BLaER1 treated with 17β-estradiol and CSF1 and Interleukin-3, amounts not matched to agents 10 nM and 100 nM (cell line): ENCODE measurements around the gene AKIP1.

Experiments
- H3K27ac ChIP-seq, 11 experiments: shearing (Covaris generic); formaldehyde crosslinking; 2 replicates each; pipeline ENCODE4 v1.8.1; 2022
- H3K27me3 ChIP-seq, 11 experiments: shearing (Covaris generic); formaldehyde crosslinking; 2 replicates each; pipeline ENCODE4 v1.8.1; 2022
- H3K36me3 ChIP-seq, 11 experiments: shearing (Covaris generic); formaldehyde crosslinking; 2 replicates each; pipeline ENCODE4 v1.8.1; 2022
- H3K4me1 ChIP-seq, 10 experiments: shearing (Covaris generic); formaldehyde crosslinking; 2 replicates each; pipeline ENCODE4 v1.8.1; 2022
- H3K4me2 ChIP-seq, 11 experiments: shearing (Covaris generic); formaldehyde crosslinking; 2 replicates each; pipeline ENCODE4 v1.8.1; 2022
- H3K4me3 ChIP-seq, 10 experiments: shearing (Covaris generic); formaldehyde crosslinking; 2 replicates each; pipeline ENCODE4 v1.8.1; 2022
- H3K9ac ChIP-seq, 11 experiments: shearing (Covaris generic); formaldehyde crosslinking; 2 replicates each; pipeline ENCODE4 v1.8.1; 2022
- H3K9me3 ChIP-seq, 11 experiments: shearing (Covaris generic); formaldehyde crosslinking; replicated peaks in 1 of 11; 2 replicates each; pipeline ENCODE4 v1.8.1; 2022
- H4K20me1 ChIP-seq, 11 experiments: shearing (Covaris generic); formaldehyde crosslinking; 2 replicates each; pipeline ENCODE4 v1.8.1; 2022
- Cebpa-rat ChIP-seq, 11 experiments: shearing (Covaris generic); IDR thresholded peaks; 2 replicates each; pipeline ENCODE4 v1.8.1; 2022

The AKIP1 gene

GRCh38 chr11:8937659-8938058 is 26.7 kb downstream of the AKIP1 start:
- Histone ChIP-seq H3K36me3 (no peaks in the 10 kb centered on the region), H3K9me3 (no peaks in the 10 kb centered on the region), H3K4me1 (no peaks in the 10 kb centered on the region), H3K9ac (no peak overlapping the region), H3K27ac (no peak overlapping the region), H3K4me2 (no peak overlapping the region), H3K27me3 (no peaks in the 10 kb centered on the region), H3K4me3 (no peak overlapping the region), H4K20me1 (no peaks in the 10 kb centered on the region)
- no peak for TF ChIP-seq Cebpa-rat (IDR thresholded peaks at IDR 0.05)

DNA sequence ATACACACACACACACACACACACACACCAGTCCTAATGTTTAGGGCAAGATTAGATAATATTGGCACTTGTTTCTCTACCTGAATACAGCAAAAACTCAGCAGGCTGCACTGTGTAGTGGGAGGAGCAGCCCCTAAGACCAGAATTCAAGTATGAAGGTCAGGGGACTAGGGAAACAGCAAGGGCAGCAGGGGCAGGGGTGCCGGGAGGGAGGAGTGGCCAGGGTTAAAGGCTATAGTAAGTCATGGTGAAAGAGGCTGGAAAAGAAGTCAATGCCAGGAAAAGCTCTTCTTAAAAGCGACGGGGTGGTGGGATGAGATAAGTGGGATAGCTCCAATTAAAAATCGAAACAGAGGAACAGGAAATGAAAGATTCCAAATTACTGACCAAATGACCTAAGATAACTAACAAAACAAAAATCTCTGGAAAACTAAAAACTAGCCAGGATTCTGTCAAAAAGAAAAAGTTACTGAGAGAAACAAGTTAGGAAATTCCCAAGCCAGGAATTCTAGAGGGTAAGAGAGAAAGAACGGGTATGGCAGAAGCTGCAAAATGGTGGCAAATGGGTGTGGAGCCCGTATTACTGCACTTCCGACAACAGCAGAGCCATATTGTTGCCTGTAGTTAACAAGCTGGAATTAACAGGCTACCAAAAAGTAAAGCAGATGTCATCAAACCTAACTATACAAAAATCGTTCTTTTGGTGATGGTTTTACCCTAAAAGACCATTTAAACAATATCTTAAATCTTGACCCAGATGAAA is 30.5 kb downstream of the AKIP1 start:
- H3K4me2 ChIP-seq = no peak overlapping the region

GRCh38 chr11:8942518-8943066 is 31.6 kb downstream of the AKIP1 start, which contains the start of gene ASCL3:
TSS of gene ASCL3 (minus strand) at chr11:8943016. CDS start at chr11:8938161, 4,855 bp downstream.
- no peaks in the 10 kb centered on the region for H4K20me1 ChIP-seq
- peaks cover 4 to 17% (median 12%) of the 10 kb centered on the region in 11 experiments; a peak in 21 of 22 replicates for H3K36me3 ChIP-seq
- H3K27me3 ChIP-seq = no peaks in the 10 kb centered on the region
- no peak within 1 kb of the TSS for H3K9ac ChIP-seq
- H3K4me1 ChIP-seq = no peaks in the 10 kb centered on the region
- no peak within 1 kb of the TSS for H3K27ac ChIP-seq
- H3K4me3 ChIP-seq = no peak within 1 kb of the TSS
- no peak for TF ChIP-seq Cebpa-rat (IDR thresholded peaks at IDR 0.05)
- no peak within 1 kb of the TSS for H3K4me2 ChIP-seq
- no peaks in the 10 kb centered on the region for H3K9me3 ChIP-seq

More for the DNA sequence above, 30.5 kb downstream of the AKIP1 start:
- H3K36me3 ChIP-seq = peaks cover 0 to 6% (median 2%) of the 10 kb centered on the region in 11 experiments; a peak in 6 of 22 replicates
- no peaks in the 10 kb centered on the region for H3K4me1 ChIP-seq
- H3K9me3 ChIP-seq = no peaks in the 10 kb centered on the region
- H4K20me1 ChIP-seq = no peaks in the 10 kb centered on the region
- H3K27ac ChIP-seq = no peak overlapping the region
- no peak overlapping the region for H3K9ac ChIP-seq
- no peaks in the 10 kb centered on the region for H3K27me3 ChIP-seq
- no peak for TF ChIP-seq Cebpa-rat (IDR thresholded peaks at IDR 0.05)
- H3K4me3 ChIP-seq = no peak overlapping the region

GRCh38 chr11:8947230-8947943 is 36.4 kb downstream of the AKIP1 start:
- no peaks in the 10 kb centered on the region for H3K9me3 ChIP-seq
- peaks cover 44 to 65% (median 56%) of the 10 kb centered on the region in 11 experiments for H3K36me3 ChIP-seq
- no peaks in the 10 kb centered on the region for H3K27me3 ChIP-seq
- no peak overlapping the region for H3K4me2 ChIP-seq
- H3K9ac ChIP-seq = no peak overlapping the region
- H4K20me1 ChIP-seq = no peaks in the 10 kb centered on the region
- no peak overlapping the region for H3K4me3 ChIP-seq
- H3K4me1 ChIP-seq = peaks cover 0 to 7% (median 0%) of the 10 kb centered on the region in 10 experiments; a peak in 2 of 20 replicates
- H3K27ac ChIP-seq = no peak overlapping the region
- no peak for TF ChIP-seq Cebpa-rat (IDR thresholded peaks at IDR 0.05)

GRCh38 chr11:8948886-8949285 is 37.9 kb downstream of the AKIP1 start:
- Histone ChIP-seq H4K20me1 (peaks cover 0 to 6% (median 0%) of the 10 kb centered on the region in 11 experiments; a peak in 1 of 22 replicates), H3K27me3 (no peaks in the 10 kb centered on the region), H3K4me3 (no peak overlapping the region), H3K36me3 (peaks cover 57 to 80% (median 71%) of the 10 kb centered on the region in 11 experiments), H3K9me3 (no peaks in the 10 kb centered on the region), H3K4me1 (peaks cover 0 to 7% (median 0%) of the 10 kb centered on the region in 10 experiments; a peak in 2 of 20 replicates), H3K9ac (no peak overlapping the region), H3K4me2 (no peak overlapping the region), H3K27ac (no peak overlapping the region)
- no peak for TF ChIP-seq Cebpa-rat (IDR thresholded peaks at IDR 0.05)

DNA sequence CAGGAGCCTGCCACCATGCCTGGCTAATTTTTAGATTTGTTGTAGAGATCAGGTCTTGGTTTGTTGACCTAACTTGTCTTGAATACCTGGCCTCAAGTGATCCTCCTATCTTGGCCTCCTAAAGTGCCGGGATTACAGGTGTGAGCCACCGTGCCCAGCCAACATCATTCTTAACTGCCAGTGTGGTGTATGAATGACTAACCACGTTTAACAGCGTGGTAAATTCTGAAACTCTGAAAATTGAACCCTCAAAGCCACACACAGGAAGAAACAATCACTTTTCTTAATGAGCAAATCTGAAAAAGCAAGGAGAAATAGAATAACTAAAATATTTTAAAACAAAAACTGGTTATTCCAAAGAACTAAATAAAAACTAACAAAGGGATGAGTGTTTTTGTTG is 45.9 kb downstream of the AKIP1 start:
- no peak overlapping the region for H3K9ac ChIP-seq
- peaks cover 0 to 20% (median 0%) of the 10 kb centered on the region in 10 experiments; a peak in 5 of 20 replicates for H3K4me1 ChIP-seq
- no peak overlapping the region for H3K4me2 ChIP-seq
- no peak overlapping the region for H3K27ac ChIP-seq
- no peaks in the 10 kb centered on the region for H3K9me3 ChIP-seq
- TF ChIP-seq Cebpa-rat (IDR thresholded peaks at IDR 0.05) = no peak
- no peaks in the 10 kb centered on the region for H3K27me3 ChIP-seq
- H4K20me1 ChIP-seq = peaks cover 0 to 51% (median 34%) of the 10 kb centered on the region in 11 experiments; a peak in 15 of 22 replicates
- H3K36me3 ChIP-seq = peaks cover 40 to 72% (median 48%) of the 10 kb centered on the region in 11 experiments
- no peak overlapping the region for H3K4me3 ChIP-seq

- Histone ChIP-seq H3K27ac (no peak overlapping the region), H4K20me1 (peaks cover 13 to 68% (median 38%) of the 10 kb centered on the region in 11 experiments; a peak in 16 of 22 replicates), H3K27me3 (no peaks in the 10 kb centered on the region), H3K4me2 (peak overlapping the region in 2 of 11 experiments; percentile 6 to 18; a peak in 2 of 22 replicates), H3K9me3 (no peaks in the 10 kb centered on the region), H3K4me3 (no peak overlapping the region), H3K9ac (peak overlapping the region in 1 of 11 experiments; percentile 39; a peak in 1 of 22 replicates), H3K36me3 (peaks cover 15 to 44% (median 22%) of the 10 kb centered on the region in 11 experiments), H3K4me1 (peaks cover 14 to 37% (median 16%) of the 10 kb centered on the region in 10 experiments)
- no peak for TF ChIP-seq Cebpa-rat (IDR thresholded peaks at IDR 0.05)
Measured at GRCh38 chr11:8959546-8960166, 48.7 kb downstream of the AKIP1 start.

DNA sequence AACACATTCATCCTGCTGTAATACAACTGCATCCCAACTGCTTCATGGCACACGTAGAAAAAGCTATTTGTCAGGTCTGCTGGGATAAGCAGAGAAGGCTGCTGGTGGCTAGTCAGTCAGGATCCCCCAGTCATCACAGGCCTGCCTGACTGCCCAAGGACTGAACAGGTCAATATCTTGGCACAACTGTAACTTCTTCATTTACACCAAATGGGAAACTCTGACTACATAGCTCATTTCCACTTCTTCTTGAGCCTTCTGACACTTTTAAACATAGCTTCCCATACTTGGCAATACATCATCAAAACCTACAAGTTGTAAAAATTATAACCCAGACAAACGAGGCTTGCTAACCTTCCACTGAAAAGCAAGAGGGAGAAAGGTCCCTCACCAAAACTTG is 50.4 kb downstream of the AKIP1 start:
- H3K36me3 ChIP-seq = peaks cover 0 to 27% (median 6%) of the 10 kb centered on the region in 11 experiments; a peak in 10 of 22 replicates
- H3K27ac ChIP-seq = no peak overlapping the region
- no peak for TF ChIP-seq Cebpa-rat (IDR thresholded peaks at IDR 0.05)
- H3K4me3 ChIP-seq = no peak overlapping the region
- no peaks in the 10 kb centered on the region for H3K27me3 ChIP-seq
- H3K9ac ChIP-seq = peak overlapping the region in 3 of 11 experiments; percentile 7 to 47 (median 22); a peak in 2 of 22 replicates
- peak overlapping the region in 2 of 11 experiments; percentile 27 to 97; a peak in 3 of 22 replicates for H3K4me2 ChIP-seq
- H4K20me1 ChIP-seq = peaks cover 13 to 57% (median 38%) of the 10 kb centered on the region in 11 experiments; a peak in 16 of 22 replicates
- no peaks in the 10 kb centered on the region for H3K9me3 ChIP-seq
- peaks cover 25 to 50% (median 27%) of the 10 kb centered on the region in 10 experiments for H3K4me1 ChIP-seq
